ENCODE measurements around the gene SGO2.
"Not testable (repeated sequence)": the region's sequence is repeated elsewhere in the genome, so short reads cannot be mapped to it uniquely, and the experiment has no call there.

Gene SGO2

GRCh38 chr2:200608341-200609027, 82.5 kb downstream of the SGO2 start:
- DNase-seq (ENCODE audit: low read depth), result no peak
- TF ChIP-seq, protein P1, sequence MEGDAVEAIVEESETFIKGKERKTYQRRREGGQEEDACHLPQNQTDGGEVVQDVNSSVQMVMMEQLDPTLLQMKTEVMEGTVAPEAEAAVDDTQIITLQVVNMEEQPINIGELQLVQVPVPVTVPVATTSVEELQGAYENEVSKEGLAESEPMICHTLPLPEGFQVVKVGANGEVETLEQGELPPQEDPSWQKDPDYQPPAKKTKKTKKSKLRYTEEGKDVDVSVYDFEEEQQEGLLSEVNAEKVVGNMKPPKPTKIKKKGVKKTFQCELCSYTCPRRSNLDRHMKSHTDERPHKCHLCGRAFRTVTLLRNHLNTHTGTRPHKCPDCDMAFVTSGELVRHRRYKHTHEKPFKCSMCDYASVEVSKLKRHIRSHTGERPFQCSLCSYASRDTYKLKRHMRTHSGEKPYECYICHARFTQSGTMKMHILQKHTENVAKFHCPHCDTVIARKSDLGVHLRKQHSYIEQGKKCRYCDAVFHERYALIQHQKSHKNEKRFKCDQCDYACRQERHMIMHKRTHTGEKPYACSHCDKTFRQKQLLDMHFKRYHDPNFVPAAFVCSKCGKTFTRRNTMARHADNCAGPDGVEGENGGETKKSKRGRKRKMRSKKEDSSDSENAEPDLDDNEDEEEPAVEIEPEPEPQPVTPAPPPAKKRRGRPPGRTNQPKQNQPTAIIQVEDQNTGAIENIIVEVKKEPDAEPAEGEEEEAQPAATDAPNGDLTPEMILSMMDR (IDR thresholded peaks at IDR 0.05; ENCODE audit: insufficient read depth, low read depth, low read length, missing control alignments), result no peak
- H3K4me3 ChIP-seq (ENCODE audit: low read length), result no peak overlapping the region

DNA sequence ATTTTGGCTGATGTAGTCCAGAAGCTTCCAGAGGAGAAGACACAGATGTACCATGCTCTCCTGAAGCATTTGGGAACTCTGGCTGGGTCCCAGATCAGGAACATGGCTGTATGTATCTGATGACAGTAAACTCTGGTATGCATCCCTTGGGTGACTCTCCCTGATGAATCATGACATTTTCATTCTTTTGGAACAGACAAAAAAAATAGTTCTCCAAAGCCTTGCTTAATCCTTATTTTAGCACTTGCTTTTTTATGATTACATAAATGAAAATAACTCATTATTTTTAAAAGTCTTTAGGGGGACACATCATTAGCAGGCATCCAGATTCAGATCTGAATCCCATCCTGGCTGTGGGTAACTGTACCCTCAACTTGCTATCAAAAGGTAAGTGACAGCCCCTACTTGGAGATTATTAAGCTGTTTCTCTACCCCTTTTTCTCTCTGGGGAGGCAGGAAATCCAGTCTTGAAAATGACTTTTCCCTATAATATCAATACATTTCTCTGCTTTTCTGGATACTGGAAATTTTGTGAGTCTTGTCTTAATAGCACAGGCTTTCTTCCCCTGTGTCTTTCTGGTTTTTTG, 83.1 kb downstream of the SGO2 start:
- TF ChIP-seq, protein P1 (IDR thresholded peaks at IDR 0.05; ENCODE audit: insufficient read depth, low read depth, low read length, missing control alignments), result no peak
- DNase-seq (ENCODE audit: low read depth), result peak; percentile 89
- no peak overlapping the region for H3K4me3 ChIP-seq (ENCODE audit: low read length)

- not testable (repeated sequence) for DNase-seq (ENCODE audit: low read depth); H3K4me3 ChIP-seq (ENCODE audit: low read length)
Measured at GRCh38 chr2:200610217-200610616, 84.2 kb downstream of the SGO2 start.

DNA sequence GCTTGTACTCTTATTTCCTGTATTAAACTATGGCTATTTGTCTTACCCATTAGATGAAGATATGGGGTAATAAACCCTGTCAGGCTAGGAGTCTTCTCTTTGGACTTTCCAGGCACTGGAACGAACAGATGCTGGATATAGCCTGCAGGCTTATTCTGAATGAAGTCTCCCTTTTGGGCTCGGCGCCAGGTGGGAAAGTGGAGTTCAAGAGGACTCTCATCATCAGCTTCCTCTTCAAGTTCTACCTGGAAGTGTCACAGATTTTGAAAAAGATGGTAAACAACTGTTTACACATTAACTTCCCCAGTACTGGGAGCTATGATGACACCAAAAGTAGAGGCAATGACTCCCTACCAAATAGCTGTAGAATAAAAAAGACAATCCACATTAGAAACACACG, 87.7 kb downstream of the SGO2 start:
- TF ChIP-seq, protein P1 (IDR thresholded peaks at IDR 0.05; ENCODE audit: insufficient read depth, low read depth, low read length, missing control alignments), result no peak

GRCh38 chr2:200614249-200614648, 88.2 kb downstream of the SGO2 start:
- no peak for DNase-seq (ENCODE audit: low read depth)
- no peak overlapping the region for H3K4me3 ChIP-seq (ENCODE audit: low read length)
- TF ChIP-seq, protein P1 (IDR thresholded peaks at IDR 0.05; ENCODE audit: insufficient read depth, low read depth, low read length, missing control alignments), result no peak

More for the DNA sequence above, 87.7 kb downstream of the SGO2 start:
- peak; percentile 37 for DNase-seq (ENCODE audit: low read depth)
- H3K4me3 ChIP-seq (ENCODE audit: low read length), result no peak overlapping the region

GRCh38 chr2:200615247-200615646, 89.2 kb downstream of the SGO2 start:
- H3K4me3 ChIP-seq (ENCODE audit: low read length), result no peak overlapping the region
- peak; percentile 78 for DNase-seq (ENCODE audit: low read depth)
- TF ChIP-seq, protein P1 (IDR thresholded peaks at IDR 0.05; ENCODE audit: insufficient read depth, low read depth, low read length, missing control alignments), result peak; percentile 25

DNA sequence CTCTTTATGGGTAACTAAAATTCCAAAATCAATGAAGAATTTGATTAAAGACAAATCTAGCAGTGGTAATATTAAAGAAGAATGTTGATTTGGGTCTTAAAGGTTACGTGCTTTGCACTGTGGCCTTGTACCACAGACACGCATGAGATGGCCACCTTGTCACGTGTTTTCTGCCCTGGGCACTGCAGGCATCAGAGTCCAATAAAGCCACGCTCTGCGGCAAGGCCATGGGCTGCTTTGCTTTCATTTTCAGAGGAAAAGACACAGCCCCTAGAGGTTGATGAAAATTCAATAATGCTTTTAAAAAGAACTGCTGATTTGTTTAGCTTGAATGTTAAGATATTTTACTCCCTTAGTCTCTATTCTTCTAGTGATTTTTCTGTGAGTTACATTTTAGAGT, 90.2 kb downstream of the SGO2 start:
- DNase-seq (ENCODE audit: low read depth), result no peak
- TF ChIP-seq, protein P1 (IDR thresholded peaks at IDR 0.05; ENCODE audit: insufficient read depth, low read depth, low read length, missing control alignments), result no peak
- H3K4me3 ChIP-seq (ENCODE audit: low read length), result no peak overlapping the region

Measured in epithelial cell of esophagus (primary cell).